Measurements from ENCODE around the gene SLC6A12.

GRCh38 chr12:174596-174995 is 39.4 kb downstream of the SLC6A12 start:
- TF ChIP-seq POLR2A (IDR thresholded peaks at IDR 0.05) (no peak), CTCF (IDR thresholded peaks at IDR 0.05) (no peak)

All from heart left ventricle (tissue), 13 donors.